Measurements from ENCODE around the gene ITPKC. TPM values are rescaled to one million over a fixed set of nuclear protein-coding genes. Genes with fewer than 3 reads are reported as not detected.
A peak's percentile ranks its signal among the peaks of the same experiment; 100 is the strongest.

The ITPKC gene
- total RNA-seq, 1 donor from 2014 or later: 9.8 TPM

- Histone ChIP-seq H3K9me3 (replicated peaks) (no peaks in the 10 kb centered on the region), H3K4me1 (peaks cover 71% of the 10 kb centered on the region), H3K36me3 (peaks cover 9% of the 10 kb centered on the region), H3K4me3 (peak within 1 kb of the TSS; percentile 75), H3K27ac (replicated peaks) (peak within 1 kb of the TSS; percentile 96), H3K27me3 (ENCODE audit: low read depth) (no peaks in the 10 kb centered on the region)
- intact Hi-C loops (cut with micrococcal nuclease): loop anchor here (5.0 kb wide), 1 partner anchor 94 kb away; no protein-coding TSS in a partner anchor
- TF ChIP-seq CTCF (IDR thresholded peaks at IDR 0.05; ENCODE audit: borderline replicate concordance): no peak
- peak; percentile 96 for DNase-seq
These were observed 34.1 kb downstream of the ITPKC start, which contains the start of gene SNRPA for GRCh38 chr19:40750874-40751537. Gene SNRPA (plus strand): TSS chr19:40751203. CDS start chr19:40751409, 206 bp downstream.

- Histone ChIP-seq H3K9me3 (replicated peaks) (no peaks in the 10 kb centered on the region), H3K36me3 (peaks cover 20% of the 10 kb centered on the region), H3K4me3 (peak overlapping the region; percentile 75), H3K4me1 (peaks cover 72% of the 10 kb centered on the region), H3K27me3 (ENCODE audit: low read depth) (no peaks in the 10 kb centered on the region), H3K27ac (replicated peaks) (peak overlapping the region; percentile 96)
- intact Hi-C loops (cut with micrococcal nuclease): loop anchor here (5.0 kb wide), 1 partner anchor 95 kb away; no protein-coding TSS in a partner anchor
- TF ChIP-seq CTCF (IDR thresholded peaks at IDR 0.05; ENCODE audit: borderline replicate concordance): no peak
- no peak for DNase-seq
These were observed 35.4 kb downstream of the ITPKC start for GRCh38 chr19:40752257-40752781.

GRCh38 chr19:40754611-40755247 is 37.8 kb downstream of the ITPKC start:
- Histone ChIP-seq H3K27me3 (ENCODE audit: low read depth) (no peaks in the 10 kb centered on the region), H3K36me3 (peaks cover 45% of the 10 kb centered on the region), H3K4me1 (peaks cover 54% of the 10 kb centered on the region), H3K9me3 (replicated peaks) (no peaks in the 10 kb centered on the region), H3K27ac (replicated peaks) (no peak overlapping the region), H3K4me3 (no peak overlapping the region)
- intact Hi-C loops (cut with micrococcal nuclease): loop anchor here (5.0 kb wide), 1 partner anchor 97 kb away; no protein-coding TSS in a partner anchor
- TF ChIP-seq CTCF (IDR thresholded peaks at IDR 0.05; ENCODE audit: borderline replicate concordance): no peak
- no peak for DNase-seq

GRCh38 chr19:40755248-40755624 is 38.3 kb downstream of the ITPKC start:
- Histone ChIP-seq H3K36me3 (peaks cover 50% of the 10 kb centered on the region), H3K27ac (replicated peaks) (no peak overlapping the region), H3K27me3 (ENCODE audit: low read depth) (no peaks in the 10 kb centered on the region), H3K4me1 (peaks cover 49% of the 10 kb centered on the region), H3K4me3 (no peak overlapping the region), H3K9me3 (replicated peaks) (no peaks in the 10 kb centered on the region)
- no peak for TF ChIP-seq CTCF (IDR thresholded peaks at IDR 0.05; ENCODE audit: borderline replicate concordance)
- intact Hi-C loops (cut with micrococcal nuclease): no loop called here
- no peak for DNase-seq

- DNase-seq: no peak
- no peak overlapping the region for H3K27ac ChIP-seq (replicated peaks)
- no peak for TF ChIP-seq CTCF (IDR thresholded peaks at IDR 0.05; ENCODE audit: borderline replicate concordance)
- intact Hi-C loops (cut with micrococcal nuclease): no loop called here
- H3K27me3 ChIP-seq (ENCODE audit: low read depth): no peaks in the 10 kb centered on the region
- no peaks in the 10 kb centered on the region for H3K9me3 ChIP-seq (replicated peaks)
- no peak overlapping the region for H3K4me3 ChIP-seq
- H3K36me3 ChIP-seq: peaks cover 55% of the 10 kb centered on the region
- H3K4me1 ChIP-seq: peaks cover 49% of the 10 kb centered on the region
These were observed 38.9 kb downstream of the ITPKC start for GRCh38 chr19:40755791-40756190.
